ENCODE results near the gene PSMB7.
A peak's percentile ranks its signal among the peaks of the same experiment; 100 is the strongest.

The PSMB7 gene

DNA sequence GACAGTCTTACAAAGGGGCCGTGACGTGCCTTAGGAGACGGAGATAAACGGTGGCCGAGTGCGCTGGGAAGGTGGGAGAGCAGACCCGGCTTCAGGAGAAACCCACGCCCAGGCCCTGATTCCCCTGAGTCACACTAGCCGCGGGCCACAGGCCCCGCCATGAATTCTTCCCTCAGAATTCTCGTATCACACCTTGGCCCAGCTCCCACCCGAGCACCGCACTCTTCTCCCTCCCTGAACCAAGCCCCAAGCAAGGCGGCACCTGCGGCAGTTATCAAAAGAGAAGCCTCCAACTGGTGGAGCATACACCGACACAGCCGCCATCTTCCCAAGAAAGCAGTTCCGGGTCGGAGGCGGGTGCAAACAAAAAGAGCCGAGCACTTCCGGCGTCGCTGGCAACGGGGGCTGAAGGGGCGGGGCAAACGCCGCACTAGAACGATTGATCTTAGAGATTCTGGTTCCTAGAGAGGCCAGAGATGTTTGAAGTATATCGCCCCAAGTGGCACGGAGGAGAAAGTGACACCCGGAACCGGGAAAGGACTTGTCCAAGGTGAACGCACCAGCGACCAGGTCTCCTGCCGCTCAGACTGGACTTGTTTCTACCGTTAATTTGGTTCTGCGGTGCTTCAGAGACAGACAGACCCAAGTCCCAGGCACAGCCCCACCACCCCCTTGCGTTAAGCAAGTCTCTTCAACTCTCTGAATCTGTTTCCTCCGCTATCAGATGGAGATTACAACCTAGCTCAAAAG lies at the start of gene PSMB7:
PSMB7 (minus strand) TSS at position 341 of the 750 bp plus-strand sequence; CDS start at position 324, 17 bp downstream.
- DNase-seq: peak; percentile 97

- DNase-seq: no peak
These were observed 47.5 kb upstream of the PSMB7 start for GRCh38 chr9:124462739-124463138.

DNA sequence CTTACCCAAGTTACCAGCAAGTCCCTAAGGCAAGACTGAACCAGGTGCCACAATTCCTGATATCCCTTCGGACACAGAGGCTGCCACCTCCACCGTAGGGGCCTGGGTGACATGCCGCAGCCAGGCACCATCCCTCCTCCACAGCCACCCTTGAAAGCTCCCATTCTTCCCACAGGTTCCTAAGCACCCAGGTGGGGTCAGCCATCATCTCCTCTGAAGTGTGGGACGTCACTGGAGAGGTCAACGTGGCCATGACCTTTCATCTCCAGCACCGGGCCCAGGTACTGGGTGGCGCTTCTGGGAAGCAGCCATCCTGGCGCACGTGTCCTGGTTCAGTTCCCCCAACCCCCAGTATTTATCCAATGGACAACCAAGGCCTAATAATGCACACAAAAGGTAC lies 43.2 kb upstream of the PSMB7 start:
- no peak for DNase-seq

GRCh38 chr9:124457887-124458431 lies 42.7 kb upstream of the PSMB7 start:
- no peak for DNase-seq

DNA sequence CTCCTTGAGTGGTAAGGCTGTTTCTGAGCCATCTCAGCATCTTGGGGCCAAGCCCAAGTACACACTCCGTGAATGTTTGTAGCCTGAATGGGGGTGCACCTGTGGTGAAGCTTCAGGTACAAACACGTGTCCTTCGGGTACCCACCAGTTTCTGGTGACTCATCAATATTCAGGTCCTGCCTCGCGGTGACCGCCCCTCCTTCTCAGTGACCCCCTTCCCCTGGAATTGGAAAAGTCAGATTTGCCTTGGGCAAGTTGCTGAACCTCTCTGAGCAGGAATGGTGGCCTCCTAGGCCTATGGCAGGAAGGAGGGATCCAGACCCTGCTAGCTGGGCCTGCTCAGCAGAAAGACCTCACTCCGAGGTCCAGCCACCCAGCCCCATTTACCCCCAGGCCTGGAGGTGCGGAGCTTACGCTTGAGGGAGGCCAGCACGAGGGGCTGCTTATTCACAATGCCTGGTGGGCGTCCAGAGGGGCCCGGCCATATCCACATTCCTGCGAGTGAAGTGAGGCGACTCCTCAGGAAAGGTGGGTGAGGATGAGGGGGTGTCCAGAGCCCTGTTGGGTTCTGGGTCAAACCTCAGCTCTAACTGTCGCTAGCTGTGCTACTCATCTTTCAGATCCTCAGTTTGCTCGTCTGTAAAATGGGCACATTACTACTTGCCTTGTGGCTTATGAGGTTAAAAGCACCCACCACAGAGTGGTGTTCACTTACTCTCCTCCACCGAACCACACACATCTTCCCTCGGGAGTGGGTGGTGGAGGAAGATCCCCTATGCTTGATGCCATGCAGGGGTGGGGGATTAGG lies 42.0 kb upstream of the PSMB7 start:
- no peak for DNase-seq

- no peak for DNase-seq
These were observed 41.3 kb upstream of the PSMB7 start for GRCh38 chr9:124456341-124457078.

DNA sequence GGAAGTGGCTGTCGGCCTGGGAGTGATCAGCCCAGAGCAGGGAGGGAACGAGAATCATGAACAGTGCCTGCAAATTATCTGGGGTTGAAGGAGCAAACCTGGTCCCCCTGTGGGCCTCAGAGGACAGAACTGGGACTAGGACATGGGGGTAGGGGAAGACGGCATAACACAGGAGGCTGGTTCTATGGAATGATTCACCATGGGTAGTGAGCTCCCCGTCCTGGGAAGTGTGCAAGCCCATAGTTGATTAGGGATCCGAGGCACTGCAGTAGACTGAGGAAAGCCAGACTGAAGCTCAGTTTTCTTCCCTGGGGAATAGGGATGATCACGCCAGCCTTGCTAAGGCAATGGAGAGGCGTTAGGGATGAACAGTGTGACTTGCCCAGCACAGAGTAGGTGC lies 40.6 kb upstream of the PSMB7 start:
- DNase-seq: no peak

- DNase-seq: no peak
These were observed 39.7 kb upstream of the PSMB7 start for GRCh38 chr9:124454791-124455443.

DNA sequence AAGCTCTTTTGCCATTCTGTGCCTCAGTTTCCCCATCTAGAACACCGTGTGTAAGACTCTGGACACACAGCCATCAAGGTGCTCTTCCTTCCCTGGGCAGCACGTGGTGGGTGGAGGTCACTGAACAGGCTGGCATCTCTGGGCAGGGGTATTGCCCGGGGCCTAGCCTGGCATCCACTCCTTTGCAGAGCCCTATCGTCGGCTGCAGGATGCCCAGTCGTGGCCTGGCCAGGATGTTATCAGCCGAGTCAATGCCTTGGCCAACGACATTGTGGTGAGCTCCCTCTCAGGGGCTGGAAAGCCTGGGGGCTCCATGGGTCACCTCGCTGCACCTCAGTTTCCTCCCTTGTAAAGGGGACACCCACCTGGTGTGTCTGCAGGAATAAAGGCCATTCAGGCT lies 39.1 kb upstream of the PSMB7 start:
- no peak for DNase-seq

- DNase-seq: no peak
These were observed 38.4 kb upstream of the PSMB7 start for GRCh38 chr9:124453586-124454191.

DNA sequence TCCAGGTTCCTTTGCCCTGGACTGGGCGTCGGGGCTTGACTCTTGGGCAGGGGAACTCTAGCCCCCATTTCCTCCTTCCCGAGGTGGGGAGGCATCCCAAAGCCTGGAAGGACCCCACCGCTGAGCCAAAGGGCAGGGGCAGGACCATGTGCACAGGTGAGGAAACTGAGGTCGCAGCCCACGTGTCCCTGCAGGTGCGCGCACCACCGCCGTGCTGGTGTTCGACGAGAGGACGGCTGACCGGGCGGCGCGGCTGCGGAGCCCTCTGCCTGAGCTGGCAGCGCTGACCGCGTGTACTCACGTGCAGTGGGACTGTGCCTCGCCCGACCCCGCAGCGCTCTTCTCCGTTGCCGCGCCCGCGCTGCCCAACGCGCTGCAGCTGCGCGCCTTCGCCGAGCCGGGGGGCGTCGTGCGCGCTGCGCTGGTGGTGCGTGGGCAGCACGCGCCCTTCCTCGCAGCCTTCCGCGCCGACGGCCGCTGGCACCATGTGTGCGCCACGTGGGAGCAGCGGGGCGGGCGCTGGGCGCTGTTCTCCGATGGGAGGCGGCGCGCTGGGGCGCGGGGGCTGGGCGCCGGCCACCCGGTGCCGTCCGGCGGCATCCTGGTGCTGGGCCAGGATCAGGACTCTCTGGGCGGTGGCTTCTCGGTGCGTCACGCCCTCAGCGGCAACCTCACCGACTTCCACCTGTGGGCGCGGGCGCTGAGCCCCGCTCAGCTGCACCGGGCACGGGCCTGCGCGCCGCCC lies 37.8 kb upstream of the PSMB7 start:
- DNase-seq: no peak

GRCh38 chr9:124452326-124452725 lies 37.1 kb upstream of the PSMB7 start:
- DNase-seq: no peak

DNA sequence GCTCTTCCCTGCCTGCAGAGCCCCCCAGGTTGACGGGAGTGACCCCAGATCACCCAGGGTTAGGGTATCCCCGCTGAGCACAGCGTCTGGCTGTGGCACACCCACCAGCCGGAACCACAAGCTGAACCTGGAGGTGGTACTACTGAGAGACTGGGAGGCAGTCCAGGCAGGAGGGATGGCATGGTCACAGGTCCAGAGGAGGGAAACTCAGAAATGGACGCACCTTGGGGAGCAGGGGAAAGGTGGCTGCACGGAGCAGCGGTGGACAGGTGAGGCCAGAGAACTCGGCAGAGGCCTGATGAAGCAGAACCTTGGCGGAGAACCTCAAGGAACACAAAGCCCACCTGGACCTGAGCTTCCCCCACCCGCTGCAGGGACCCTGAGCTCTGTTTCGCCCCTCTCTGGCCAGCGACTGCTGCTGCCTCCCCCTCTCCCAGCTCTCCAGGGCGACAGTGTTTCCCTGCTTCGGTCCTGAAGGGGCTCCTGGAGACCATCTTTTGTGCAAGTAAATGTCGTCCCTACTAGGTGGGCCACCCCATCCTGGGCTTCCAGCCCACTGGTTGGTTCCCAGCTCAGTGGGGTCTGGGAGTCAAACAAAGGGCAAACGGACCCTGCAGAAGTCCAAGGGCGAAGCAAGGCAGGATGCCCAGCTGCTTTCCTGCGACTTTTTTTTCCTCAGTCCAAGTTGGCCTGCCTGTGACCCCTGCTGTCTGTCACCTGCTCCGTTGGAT lies 35.9 kb upstream of the PSMB7 start:
- DNase-seq: no peak

GRCh38 chr9:124450241-124450924 lies 35.1 kb upstream of the PSMB7 start, which contains the start of gene ADGRD2:
TSS of gene ADGRD2 (plus strand) at chr9:124450451. CDS start at chr9:124451667, 1,216 bp downstream.
- no peak for DNase-seq

DNA sequence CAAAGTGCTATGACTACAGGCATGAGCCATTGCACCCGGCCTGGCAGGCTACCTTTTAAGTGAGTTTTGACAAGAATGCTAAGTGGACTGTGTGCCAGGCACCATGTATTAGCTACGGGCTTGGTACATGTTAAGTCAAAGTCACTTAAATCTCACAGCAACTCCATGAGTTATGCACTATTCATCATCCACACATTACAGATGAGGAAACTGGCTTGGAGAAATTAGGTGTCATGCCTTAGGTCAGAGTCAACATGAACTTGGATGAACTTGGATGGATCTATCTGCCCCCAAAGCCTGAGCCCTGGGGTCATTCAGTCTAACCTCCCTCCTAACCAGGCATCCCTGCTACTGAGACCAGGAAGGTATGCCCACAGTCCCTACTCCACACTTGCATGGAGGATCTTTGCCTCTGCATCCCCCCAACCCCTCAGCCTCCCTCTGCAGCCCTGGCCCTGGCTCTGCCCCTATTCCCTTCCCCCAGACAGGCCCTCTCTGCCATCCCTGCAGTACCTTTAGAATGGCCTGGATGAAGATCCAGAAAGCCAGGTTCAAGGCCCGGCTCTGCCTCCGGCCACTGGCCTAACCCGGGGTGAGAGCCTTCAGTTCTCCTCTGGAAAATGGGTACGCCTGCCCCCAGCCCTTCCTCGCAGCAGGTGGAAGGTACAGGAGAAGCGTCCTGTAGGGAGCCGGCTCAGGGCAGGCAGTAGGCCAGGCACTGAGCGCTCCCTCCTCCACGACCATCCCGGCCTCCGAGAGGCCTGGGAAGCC lies 34.3 kb upstream of the PSMB7 start:
- no peak for DNase-seq

DNA sequence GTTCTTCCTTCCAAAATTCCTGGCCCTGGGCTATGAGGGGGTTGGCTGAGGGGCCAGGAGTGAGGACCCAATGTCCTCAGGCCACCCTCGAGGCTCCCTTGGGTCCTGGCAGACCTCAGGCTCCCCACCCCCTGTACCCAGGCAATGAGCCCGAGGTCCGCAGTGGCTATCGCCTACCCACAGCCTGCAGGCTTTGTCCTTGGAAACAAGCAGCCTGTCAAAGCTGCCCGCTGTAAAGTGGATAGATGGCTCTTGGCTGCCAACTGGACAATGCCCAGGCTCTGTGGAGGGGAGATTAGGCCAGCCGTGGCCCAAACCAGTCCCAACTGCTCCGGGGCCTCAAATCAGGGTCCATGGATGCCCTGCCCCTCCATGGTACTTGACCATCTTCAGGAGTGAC lies 32.8 kb upstream of the PSMB7 start:
- DNase-seq: no peak

- DNase-seq: no peak
These were observed 32.0 kb upstream of the PSMB7 start for GRCh38 chr9:124447297-124447661.

- no peak for DNase-seq
These were observed 28.9 kb upstream of the PSMB7 start for GRCh38 chr9:124444166-124444565.

DNA sequence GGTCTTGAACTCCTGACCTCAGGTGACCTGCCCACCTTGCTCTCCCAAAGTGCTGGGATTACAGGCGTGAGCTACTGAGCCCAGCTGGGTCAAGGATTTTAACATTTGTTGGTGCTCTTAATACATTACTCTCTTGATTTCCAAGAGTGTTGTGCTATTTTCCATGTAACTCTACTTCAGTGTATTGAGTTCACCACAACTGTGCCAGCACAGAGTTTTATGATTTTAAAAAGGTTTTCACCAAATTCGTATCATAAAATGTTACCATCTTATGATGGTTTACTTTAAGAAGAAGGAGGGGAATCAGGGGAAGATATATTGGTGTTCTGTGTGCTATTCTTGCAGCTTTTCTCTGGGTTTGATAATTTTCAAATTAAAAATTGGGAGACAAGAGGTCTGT lies 28.4 kb upstream of the PSMB7 start:
- no peak for DNase-seq
